ENCODE data around the gene TTLL5.

Gene TTLL5

DNA sequence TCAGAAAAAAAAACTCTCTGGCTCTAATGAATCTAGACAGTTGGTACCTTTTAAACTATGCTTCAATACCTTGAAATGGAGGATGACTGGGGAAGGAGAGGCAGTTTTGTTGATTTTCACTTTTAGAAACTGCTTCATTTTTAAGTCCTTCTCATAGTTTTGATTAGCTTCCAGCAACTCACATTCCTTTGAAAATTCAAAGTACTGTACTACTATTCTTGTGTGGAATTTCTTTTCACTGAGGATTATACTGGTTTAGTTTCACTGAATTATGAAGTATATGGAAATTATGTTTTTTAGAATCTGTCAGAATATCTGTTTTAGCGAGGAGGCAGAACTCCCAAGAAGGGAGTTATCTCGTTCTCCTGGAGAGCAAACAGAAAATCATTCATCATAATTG, 204.5 kb downstream of the TTLL5 start:
- DNase-seq (ENCODE audit: low read depth in 2 of 2) = no peak

DNA sequence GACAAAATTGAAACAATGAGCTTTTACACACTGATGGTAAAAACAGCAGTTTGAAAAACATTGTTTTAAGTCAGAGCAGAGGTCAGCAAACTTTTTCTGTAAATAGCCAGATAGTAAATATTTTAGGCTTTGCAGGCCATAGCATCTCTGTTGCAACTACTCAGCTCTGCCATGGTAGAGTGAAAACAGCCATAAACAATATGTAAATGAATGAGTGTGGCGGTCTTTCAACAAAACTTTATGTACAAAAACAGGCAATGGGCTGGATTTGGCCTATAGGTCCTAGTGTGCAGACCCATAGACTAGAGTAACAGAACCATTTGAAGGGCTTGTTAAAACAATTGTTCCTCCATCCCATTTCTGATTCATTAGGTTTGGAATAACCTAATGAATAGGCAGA, 205.9 kb downstream of the TTLL5 start:
- DNase-seq (ENCODE audit: low read depth in 2 of 2) = no peak

DNA sequence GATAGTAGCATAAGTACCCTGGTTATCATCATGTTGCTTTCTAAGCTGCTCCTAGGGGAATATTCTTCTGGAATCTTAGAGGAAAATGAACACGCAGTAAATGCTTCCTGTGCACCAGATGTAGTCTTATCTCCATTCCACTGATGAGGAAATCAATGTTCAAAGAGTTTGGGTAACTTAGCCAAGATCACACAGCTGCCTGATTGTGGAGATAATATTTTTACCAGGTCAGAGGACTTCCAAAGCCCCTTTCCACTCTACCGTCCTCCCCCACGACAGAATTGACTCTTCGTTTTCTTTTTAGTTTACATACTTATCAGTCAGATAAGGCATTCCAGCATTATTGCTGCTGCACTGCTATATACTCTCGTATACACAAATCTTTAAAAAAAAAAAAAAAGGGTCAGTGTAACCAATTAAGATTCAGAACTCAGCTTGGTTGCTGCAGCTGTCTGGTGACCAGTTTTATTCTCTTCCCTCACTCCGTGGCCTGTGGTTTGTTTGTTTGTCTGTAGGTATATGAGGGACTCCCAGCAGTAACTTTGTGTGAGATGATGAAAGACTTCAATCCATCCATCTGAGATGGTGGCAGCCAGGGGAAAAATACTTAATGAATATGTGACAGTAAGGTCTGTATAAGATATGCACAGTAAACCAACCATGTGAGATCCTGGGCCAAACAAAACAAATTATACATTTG, 210.3 kb downstream of the TTLL5 start:
- no peak for DNase-seq (ENCODE audit: low read depth in 2 of 2)

DNA sequence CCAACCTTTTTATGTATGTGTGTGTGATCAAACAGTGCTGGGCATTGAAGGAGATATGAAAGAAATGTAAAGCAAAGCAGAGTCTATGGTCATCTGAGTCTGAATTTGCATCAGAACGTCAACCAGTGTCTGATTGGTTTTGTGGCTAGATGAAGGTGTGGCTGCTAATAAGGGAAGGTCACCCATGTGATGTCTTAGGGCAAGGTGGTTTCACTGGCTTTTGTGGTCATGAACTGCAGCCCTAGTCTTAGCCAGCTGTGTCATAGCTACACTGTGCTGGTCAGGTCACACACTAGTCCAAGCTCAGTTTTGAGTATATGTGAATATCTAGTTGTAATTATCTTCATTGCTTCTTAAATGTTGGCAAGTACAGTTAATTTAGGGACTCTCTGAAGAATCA, 214.9 kb downstream of the TTLL5 start:
- no peak for DNase-seq (ENCODE audit: low read depth in 2 of 2)

DNA sequence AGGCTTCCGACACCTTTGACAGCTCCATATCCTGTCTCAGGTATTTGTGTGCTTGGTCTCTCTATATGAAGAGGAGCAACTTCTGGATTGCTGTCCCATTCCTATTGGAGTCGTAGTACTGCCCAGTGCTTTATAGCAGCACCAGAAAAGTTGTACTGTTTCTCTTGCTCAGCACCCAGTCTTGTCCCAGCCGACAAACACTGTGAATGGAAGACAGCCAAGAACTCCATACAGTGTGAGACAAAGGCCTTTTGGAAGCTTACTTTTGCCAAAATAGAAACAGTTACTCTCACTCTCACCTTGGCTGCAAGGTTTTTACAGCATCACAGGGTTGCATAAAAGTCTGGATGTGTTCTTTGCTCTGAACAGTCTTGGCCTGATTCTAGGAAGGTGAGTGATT, 215.5 kb downstream of the TTLL5 start:
- no peak for DNase-seq (ENCODE audit: low read depth in 2 of 2)

DNA sequence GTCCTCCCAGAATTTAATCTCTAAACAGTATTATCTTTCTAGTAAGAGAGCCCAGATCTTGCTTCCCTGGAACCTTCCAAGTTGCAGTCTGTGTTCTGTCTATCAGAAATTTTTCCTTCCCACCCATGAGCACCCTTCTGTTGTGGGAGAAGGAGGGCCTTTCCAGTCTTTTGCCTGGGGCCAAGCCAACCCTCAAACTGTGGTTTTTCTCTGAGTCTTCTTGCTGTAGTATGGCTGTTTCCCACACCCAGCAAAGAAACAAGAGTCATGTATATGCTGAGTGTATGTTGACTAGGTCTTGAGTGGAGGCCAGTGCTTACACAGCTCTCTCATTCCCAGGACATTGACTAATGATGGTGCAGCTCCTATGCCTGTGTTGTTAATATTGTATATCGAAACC, 216.2 kb downstream of the TTLL5 start:
- DNase-seq (ENCODE audit: low read depth in 2 of 2) = no peak

DNA sequence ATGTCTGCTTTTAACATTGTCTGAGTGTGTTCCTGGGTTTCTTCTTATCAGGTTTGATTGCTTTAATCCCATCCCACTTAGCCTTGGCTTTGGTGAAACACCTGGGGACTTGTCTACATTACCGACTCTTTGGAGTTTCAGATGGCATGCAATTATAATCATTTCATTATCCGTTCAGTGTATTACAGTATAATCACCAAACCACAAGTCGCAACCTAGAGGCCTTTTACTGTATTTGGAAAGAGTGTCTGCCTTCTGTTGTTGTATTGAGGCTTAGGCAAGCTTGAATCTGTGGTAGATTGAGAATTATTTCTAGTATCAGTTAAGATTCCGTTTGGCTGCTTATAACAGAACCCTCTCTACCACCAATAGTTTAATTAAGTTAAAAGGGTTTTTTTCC, 216.8 kb downstream of the TTLL5 start:
- no peak for DNase-seq (ENCODE audit: low read depth in 2 of 2)

DNA sequence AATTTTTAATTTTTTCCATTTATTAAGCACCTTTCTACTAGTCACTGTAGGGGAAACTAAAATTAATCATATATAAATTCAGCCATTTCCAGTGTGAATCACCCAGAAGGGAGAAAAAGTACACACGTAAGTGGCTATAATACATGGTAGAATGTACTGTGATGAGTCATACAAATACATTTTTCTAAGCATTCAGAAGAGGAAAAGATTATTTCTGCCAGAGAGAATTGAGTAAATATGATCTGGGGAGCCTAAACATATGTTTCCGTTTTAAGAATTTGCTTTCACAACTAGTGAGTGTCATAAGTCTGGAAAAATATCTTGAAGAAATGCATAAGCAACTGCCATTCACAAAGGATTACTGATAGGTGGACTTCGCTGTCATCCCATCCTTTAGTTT, 218.0 kb downstream of the TTLL5 start:
- DNase-seq (ENCODE audit: low read depth in 2 of 2) = no peak

DNA sequence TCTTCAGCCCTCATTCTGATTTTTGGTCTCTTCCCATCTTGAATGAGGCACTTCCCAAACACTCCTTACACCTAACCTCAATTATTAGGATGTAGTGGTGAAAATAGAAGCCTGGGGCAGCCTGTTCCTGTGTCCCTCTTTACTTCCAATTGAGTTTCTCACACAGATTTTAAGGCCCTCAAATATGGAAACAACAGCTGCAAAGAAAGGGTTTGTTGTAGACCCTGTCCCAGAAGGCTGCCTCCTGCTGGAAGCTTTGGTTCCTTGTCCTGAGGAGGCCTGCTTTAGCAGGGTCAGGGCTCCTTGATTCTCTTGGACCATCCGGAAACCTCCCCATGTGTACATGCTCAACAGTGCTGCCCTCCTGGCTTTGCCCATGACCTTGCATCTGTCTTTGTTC, 219.5 kb downstream of the TTLL5 start:
- DNase-seq (ENCODE audit: low read depth in 2 of 2) = no peak

DNA sequence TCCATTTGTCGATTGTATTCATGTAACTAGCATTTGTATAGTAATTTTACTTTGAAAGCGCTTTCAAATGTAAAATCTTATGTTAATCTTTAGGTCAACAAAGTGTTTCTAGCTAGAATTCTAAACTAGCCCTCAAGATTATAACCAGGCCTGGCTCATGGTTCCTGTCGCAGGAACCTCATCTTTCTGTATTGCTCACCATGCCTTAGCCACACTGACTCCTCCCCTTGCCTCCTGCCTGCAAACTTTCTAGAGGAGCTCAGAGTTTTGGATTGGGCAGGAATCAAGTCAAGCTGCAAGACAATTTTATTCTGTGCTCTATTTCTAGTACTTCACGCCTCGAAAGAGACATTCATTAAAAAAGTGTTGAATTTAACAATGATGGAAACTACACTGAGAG, 220.9 kb downstream of the TTLL5 start:
- DNase-seq (ENCODE audit: low read depth in 2 of 2) = no peak

DNA sequence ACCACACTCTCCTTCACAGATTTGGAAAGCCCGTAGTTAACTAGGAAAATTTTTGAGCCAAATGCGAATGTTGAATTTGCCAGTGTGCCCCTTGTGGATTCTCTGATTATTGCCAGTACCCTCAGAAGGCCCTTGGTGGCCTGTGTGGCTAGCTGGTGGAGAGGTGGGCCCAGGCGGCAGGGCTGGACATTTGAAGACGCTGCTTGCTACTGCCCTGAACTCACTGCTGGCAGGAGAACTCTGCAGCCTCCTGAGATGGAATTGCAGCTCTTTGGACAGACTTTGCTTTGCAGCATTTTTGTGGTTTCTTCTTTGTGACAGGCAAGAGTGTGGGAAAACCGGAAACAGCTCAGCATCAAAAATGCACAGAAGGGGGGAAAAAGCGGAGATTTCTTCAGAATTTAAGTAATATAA, 223.2 kb downstream of the TTLL5 start:
- DNase-seq (ENCODE audit: low read depth in 2 of 2) = no peak

DNA sequence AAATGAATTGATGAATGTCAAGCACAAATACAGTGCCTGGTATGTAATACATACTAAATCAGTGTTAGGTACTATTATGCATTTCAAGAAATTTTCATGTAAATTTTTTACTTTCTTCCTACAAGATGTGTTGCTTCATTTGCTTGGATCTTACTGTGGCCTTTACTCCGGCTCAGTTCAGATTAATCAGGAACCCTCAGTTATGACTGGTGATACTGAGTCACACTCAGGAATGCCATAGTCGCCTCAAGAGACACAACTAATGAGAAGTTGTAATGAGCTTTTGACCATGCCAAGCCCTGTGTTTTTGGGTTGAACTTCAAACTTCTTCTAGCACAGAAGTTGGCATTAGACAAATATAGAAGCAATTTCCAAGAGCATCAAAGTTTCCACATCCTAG, 224.8 kb downstream of the TTLL5 start:
- no peak for DNase-seq (ENCODE audit: low read depth in 2 of 2)

DNA sequence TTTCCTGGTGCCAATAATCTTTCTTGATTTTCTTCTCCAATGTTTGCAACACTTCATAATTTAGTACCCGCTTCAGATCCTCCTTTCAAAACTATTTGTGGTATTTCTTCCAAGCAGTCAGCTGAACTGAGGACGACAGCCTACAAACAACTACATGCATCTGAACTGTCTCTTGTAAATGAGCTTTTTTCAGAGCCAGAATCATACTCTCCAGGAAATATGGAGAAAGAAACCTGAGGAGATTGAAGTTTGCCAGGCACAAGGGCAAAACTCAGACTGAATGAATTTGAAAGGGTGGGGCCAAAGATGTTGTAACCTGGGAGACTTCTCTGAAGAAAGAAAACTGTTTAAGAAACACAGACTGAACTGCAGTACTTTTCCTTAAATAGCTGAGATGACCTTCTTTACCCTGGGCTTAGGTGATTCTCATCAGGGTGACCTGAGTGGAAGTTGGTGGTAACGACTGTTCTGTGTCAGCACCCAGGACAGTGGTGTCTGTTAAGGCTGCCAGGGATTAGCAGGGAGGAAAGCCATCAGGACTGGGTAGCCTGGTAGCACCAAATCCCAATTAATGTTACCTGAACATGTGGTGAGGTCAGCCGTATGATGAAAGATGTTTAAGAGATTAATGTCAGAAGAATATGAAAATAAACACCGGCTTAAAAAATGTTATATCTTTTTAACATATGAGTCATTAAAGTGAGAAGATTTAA, 225.7 kb downstream of the TTLL5 start:
- no peak for DNase-seq (ENCODE audit: low read depth in 2 of 2)

DNA sequence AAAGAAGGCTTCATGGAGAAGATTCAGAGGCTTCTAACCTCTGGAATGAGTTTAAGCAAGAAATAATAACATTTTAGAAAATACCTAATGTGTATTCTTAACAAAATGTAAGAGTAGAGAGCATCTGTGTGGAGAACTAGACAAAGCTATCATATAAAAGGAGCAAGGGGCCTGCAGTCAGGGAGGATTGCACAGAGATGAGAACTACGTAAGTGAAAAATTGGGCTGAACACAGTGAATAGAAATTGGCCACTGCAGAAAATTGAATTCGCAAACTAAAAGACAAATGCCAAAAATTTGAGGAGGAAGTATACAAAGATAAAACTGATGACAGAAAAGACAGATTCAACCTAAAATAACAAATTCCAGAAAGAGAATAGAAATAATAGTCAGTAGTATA, 227.9 kb downstream of the TTLL5 start:
- DNase-seq (ENCODE audit: low read depth in 2 of 2) = no peak

DNA sequence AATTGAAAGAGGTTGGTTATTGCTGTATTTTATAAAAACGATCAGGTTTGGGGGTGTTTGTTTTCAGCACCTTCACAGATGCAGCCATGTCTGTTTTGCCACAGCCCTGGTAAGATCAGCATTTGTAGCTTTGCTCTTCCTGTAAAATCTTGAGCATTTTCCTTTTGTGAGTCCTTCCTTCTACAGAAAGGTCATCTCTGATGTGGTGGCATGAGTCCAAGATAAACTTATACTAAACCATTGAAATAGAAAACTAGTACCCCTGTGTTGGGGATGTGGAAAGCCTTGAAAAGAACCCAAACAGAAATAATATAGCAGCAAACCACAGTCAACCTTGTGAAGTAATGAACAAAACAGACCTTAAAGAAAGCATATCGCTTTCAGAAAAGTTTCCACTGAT, 235.3 kb downstream of the TTLL5 start:
- DNase-seq (ENCODE audit: low read depth in 2 of 2) = no peak

DNA sequence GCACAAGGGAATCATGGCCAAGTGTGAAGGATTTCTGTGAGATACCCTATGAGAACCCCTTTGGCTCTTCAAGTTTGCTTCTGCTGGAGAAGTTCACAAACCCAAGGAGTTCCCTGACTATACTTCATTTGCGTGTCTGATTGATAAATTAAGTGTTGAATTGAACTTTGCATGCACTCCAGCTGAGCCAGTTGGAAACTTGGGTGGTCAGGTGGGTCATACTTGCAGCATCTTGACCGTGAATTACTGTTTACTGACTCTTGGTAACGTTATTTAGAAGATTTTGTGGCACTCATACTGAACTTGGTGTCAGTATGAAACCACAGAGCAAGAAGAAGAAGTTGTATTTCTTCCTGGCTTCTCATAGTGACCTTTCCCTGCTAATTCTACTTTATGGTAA, 243.3 kb downstream of the TTLL5 start:
- DNase-seq (ENCODE audit: low read depth in 2 of 2) = no peak

DNA sequence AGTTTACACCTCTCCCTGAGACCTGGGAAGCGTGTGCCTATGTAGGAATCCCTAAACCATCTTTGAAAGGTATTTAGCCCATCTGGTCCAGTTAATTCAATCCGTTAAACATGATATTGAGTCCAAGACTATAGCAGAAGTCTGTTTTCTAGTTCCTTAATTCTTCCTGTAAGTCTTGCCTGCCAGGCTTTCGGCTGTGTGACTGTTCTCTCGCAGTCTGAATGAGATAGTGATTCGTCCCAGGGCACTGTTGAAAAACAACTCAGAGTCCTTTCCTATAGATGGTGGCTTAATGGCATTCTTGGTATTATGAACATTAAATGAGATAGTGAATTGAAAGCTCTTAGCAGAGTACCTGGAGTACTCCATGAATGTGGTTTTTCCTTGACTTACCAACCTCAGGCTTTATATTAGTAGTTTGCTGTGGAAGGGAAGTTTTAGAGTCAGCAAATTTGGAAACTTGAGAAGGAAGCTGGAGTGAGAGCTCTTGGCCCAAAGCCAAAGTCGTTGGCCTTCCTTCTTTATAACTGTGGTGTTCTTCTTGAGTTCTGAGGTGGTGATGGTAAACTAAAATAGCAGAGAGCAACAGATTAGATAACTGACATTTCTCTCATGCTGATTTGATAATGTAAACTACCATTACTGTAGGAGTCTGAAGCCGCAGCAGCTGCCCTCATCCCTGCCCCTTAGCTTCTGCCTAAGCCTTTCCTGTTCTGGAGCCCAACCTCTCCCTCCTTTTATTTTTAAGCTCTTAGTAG, 244.3 kb downstream of the TTLL5 start:
- no peak for DNase-seq (ENCODE audit: low read depth in 2 of 2)

DNA sequence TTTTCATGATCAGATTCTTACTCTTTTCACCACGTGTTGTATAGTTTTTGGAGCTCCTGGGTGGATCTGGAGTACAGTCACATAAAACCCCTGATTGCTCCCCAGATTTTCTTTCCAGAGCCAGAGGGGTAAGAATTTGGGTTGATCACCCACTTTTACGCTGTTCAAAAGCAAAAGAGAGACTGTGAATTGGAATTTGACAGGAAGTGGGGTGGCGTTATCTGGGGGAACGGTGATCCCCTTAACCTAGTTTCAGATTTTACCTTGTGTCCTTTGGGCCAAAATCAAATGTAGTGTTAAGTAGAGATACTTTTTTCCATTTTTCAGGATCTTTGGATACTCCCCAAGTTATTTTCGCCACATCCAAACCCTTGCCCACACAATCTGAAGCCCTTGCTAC, 245.2 kb downstream of the TTLL5 start:
- no peak for DNase-seq (ENCODE audit: low read depth in 2 of 2)

DNA sequence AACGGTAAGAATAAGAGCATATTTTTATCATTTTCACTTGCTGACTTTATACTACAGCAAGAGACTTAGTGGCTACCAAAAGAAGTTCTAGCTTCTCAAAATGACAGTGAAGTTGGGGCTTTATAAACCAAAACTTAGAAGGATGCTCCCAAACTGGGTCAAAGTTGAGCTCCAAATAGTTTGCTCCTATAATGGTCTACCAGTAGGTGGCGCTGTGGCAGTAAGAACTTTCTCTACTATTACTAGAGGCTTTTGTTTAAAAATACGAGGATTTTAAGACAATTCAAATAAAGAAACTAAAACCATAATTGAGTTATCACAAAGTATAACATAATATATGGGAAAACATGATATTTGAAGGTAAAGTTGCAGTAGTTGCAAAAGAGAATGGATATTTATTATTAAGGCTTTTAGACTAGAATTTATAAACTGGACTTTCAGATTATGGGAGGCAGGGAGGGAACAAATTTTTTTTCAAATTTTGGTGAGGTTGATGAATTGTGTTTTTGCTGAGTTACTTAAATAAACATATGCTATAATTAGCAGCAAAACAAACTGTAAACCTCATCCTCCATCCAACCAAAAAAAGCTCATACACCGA, 245.7 kb downstream of the TTLL5 start:
- DNase-seq (ENCODE audit: low read depth in 2 of 2) = peak; percentile 40 to 66

DNA sequence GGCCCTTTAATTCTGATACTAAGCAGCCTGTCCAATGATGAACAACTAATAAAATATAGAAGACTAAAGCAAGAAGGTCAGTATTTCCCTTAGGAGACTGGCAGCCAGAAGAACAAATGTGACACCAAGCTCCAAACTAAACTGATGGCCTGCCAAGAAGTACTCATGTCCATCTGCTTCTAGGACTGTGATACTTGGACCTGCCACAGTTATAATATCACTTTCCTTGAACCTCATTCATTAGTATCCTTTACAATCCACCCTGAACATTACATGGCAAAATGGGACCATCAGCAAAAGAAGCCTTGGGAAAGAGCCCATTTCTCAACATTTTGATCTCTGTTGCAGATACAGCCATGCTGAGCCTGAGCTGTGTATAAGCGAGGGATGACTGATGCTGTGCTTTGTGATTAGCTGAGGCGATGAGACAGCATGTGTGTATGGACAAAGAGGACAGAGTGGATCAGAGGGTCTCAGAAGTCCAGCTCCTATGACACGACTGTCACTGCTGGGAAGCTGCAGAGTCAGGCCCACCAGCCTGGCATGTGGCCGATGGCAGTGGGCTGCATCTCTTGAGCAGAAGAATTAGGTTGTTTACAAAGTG, 246.8 kb downstream of the TTLL5 start:
- DNase-seq (ENCODE audit: low read depth in 2 of 2) = no peak

DNA sequence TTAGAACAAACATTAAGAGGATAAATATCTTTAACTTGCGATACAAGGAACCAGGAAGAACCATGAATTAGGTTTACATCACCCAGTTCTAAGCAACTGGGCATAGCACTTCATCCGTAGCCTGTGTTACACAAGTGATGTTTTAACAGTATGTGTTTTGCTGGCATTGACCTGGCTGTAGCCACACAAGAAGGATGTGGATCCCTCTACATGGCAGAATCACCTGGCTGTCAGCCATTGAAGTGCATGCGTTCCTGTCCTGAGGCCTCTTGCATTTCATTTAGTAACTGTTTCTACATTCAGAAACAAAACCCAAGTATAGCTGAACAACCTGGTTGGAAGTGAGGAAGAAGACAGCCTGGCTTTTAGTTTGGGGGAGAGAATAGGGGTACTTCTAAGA, 248.6 kb downstream of the TTLL5 start:
- no peak for DNase-seq (ENCODE audit: low read depth in 2 of 2)

DNA sequence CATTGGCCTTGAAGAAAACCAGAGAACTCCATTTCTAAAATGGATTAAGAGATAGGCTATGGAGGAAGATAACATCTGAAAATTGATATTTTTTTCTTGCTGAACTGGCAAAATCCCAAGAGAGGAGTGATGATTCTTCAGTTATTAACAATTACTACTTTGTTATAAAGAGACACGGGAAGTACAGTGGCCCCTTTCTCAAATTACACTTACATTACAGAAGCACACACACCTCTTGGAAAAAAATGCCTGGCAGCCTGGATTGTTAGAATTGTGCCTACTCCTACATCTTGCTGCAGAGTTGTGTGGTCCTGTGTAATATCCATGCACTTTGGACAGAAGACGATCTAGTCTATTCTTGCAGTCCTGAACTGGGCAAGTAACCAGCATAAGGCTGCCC, 249.0 kb downstream of the TTLL5 start:
- no peak for DNase-seq (ENCODE audit: low read depth in 2 of 2)

Data from stimulated activated CD4-positive, alpha-beta T cell treated with anti-CD3 and anti-CD28 coated beads, Interleukin-1b, Interleukin-23, amount 100 ng/mL, for 4 hours (primary cell).